ENCODE results near the gene CDC20B. TPM values are rescaled to one million over a fixed set of nuclear protein-coding genes. Genes with fewer than 3 reads are reported as not detected.

Gene CDC20B
- polyA plus RNA-seq, 3 donors = not detected

DNA sequence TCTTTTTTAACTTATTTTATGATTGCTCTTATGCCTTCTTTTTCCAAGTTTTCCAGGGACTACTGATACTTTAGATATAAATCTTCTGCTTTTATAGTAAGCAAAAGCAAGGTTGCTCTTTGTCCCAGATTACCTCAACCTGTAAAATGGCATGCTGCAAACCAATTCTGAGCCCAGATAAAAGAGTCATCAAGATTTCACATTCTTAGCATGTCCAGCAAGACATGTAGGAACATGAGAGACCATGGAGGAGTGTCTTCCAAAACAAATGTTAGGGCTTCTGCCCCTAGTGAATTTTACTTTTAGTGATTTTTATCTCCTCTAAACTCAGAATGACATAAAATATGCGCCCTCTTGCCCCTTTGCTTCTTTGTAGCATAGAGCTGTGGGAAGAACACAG, 7.0 kb upstream of the CDC20B start:
- DNase-seq = no peak
- WGBS (ENCODE audit: insufficient coverage) = no CpG with 5 or more reads among the region's 1 CpG
- peaks cover 19% of the 10 kb centered on the region for H3K4me1 Mint-ChIP-seq
- Histone ChIP-seq H3K4me2 (replicated peaks; ENCODE audit: extremely low read depth, low read length, poor library complexity, severe bottlenecking) (no peak overlapping the region), H3K27ac (ENCODE audit: low read depth in 1 of 2, low read length in 2 of 2) (no peak overlapping the region), H3K4me1 (ENCODE audit: control insufficient read depth in 1 of 2, insufficient read depth in 2 of 2, low read length in 2 of 2) (peaks cover 14 to 15% of the 10 kb centered on the region in 2 donors), H3K79me2 (ENCODE audit: insufficient read depth, low read length) (no peaks in the 10 kb centered on the region), H3K27me3 (ENCODE audit: control insufficient read depth in 2 of 2, insufficient read depth in 2 of 2, low read length in 2 of 2) (peaks cover 73 to 80% of the 10 kb centered on the region in 2 donors), H3K36me3 (replicated peaks in 1 of 2; ENCODE audit: control insufficient read depth in 1 of 2, insufficient read depth in 2 of 2, low read length in 2 of 2) (no peaks in the 10 kb centered on the region), H2AFZ (ENCODE audit: insufficient read depth, low read depth, low read length, poor library complexity, severe bottlenecking) (no peak overlapping the region), H4K20me1 (ENCODE audit: insufficient read depth, low read length) (no peaks in the 10 kb centered on the region), H3K9ac (ENCODE audit: insufficient read depth, low read length, poor library complexity, severe bottlenecking) (no peak overlapping the region), H3K9me3 (replicated peaks in 1 of 2; ENCODE audit: control insufficient read depth in 1 of 2, insufficient read depth in 1 of 2, low read length in 2 of 2) (peaks cover 0 to 12% of the 10 kb centered on the region in 2 donors), H3K4me3 (replicated peaks in 1 of 3; ENCODE audit: low read depth in 2 of 3, low read length in 3 of 3) (no peak overlapping the region)
- no peak overlapping the region for H3K27ac Mint-ChIP-seq
- TF ChIP-seq CTCF (IDR thresholded peaks at IDR 0.05) = no peak
- peaks cover 0 to 5% of the 10 kb centered on the region in 2 donors for H3K36me3 Mint-ChIP-seq
- H3K27me3 Mint-ChIP-seq (ENCODE audit: low read depth in 3 of 3) = peaks cover 50 to 75% (median 61%) of the 10 kb centered on the region in 3 donors
- H3K9me3 Mint-ChIP-seq = peaks cover 2 to 17% (median 8%) of the 10 kb centered on the region in 7 donors
- intact Hi-C loops (cut with micrococcal nuclease) = no loop called here
- H3K4me3 Mint-ChIP-seq = no peak overlapping the region

GRCh38 chr5:55177078-55177477, 4.1 kb upstream of the CDC20B start:
- peak in 1 of 3 donors; percentile 26 for DNase-seq
- H3K27ac ChIP-seq (ENCODE audit: low read depth in 1 of 2, low read length in 2 of 2) = no peak overlapping the region
- Mint-ChIP-seq H3K4me1 (peaks cover 35% of the 10 kb centered on the region), H3K27me3 (ENCODE audit: low read depth in 3 of 3) (peaks cover 66 to 91% (median 71%) of the 10 kb centered on the region in 3 donors), H3K36me3 (peaks cover 0 to 7% of the 10 kb centered on the region in 2 donors), H3K4me3 (peak overlapping the region; percentile 65 to 89), H3K9me3 (peaks cover 2 to 22% (median 7%) of the 10 kb centered on the region in 7 donors), H3K27ac (no peak overlapping the region)
- H2AFZ ChIP-seq (ENCODE audit: insufficient read depth, low read depth, low read length, poor library complexity, severe bottlenecking) = no peak overlapping the region
- no peak for TF ChIP-seq CTCF (IDR thresholded peaks at IDR 0.05)
- peak overlapping the region; percentile 79 for H3K4me2 ChIP-seq (replicated peaks; ENCODE audit: extremely low read depth, low read length, poor library complexity, severe bottlenecking)
- WGBS (ENCODE audit: insufficient coverage) = no CpG with 5 or more reads among the region's 2 CpGs
- peaks cover 76 to 92% of the 10 kb centered on the region in 2 donors for H3K27me3 ChIP-seq (ENCODE audit: control insufficient read depth in 2 of 2, insufficient read depth in 2 of 2, low read length in 2 of 2)
- H3K36me3 ChIP-seq (replicated peaks in 1 of 2; ENCODE audit: control insufficient read depth in 1 of 2, insufficient read depth in 2 of 2, low read length in 2 of 2) = no peaks in the 10 kb centered on the region
- peak overlapping the region in 1 of 3 experiments; percentile 69 for H3K4me3 ChIP-seq (replicated peaks in 1 of 3; ENCODE audit: low read depth in 2 of 3, low read length in 3 of 3)
- no peak overlapping the region for H3K9ac ChIP-seq (ENCODE audit: insufficient read depth, low read length, poor library complexity, severe bottlenecking)
- peaks cover 31 to 32% of the 10 kb centered on the region in 2 donors for H3K4me1 ChIP-seq (ENCODE audit: control insufficient read depth in 1 of 2, insufficient read depth in 2 of 2, low read length in 2 of 2)
- no peaks in the 10 kb centered on the region for H3K79me2 ChIP-seq (ENCODE audit: insufficient read depth, low read length)
- no peaks in the 10 kb centered on the region for H4K20me1 ChIP-seq (ENCODE audit: insufficient read depth, low read length)
- H3K9me3 ChIP-seq (replicated peaks in 1 of 2; ENCODE audit: control insufficient read depth in 1 of 2, insufficient read depth in 1 of 2, low read length in 2 of 2) = peaks cover 0 to 13% of the 10 kb centered on the region in 2 donors
- intact Hi-C loops (cut with micrococcal nuclease) = no loop called here
